GM23248 (cell line): ENCODE measurements around the gene SF3B3.

ENCODE experiments used
- EZH2 ChIP-seq: fragments of 200-600 bp; sonication (generic); IDR thresholded peaks from 2 replicates; pipeline ENCODE4 v1.6.1; 2018; ENCODE audit warnings: antibody characterized with exemption, mild to moderate bottlenecking; ENCODE audit not compliant: insufficient read depth, poor library complexity, severe bottlenecking
- EZH2phosphoT487 ChIP-seq: fragments of 200-600 bp; sonication (generic); IDR thresholded peaks from 2 replicates; pipeline ENCODE4 v1.6.1; 2018; ENCODE audit warnings: antibody characterized with exemption, moderate library complexity, mild to moderate bottlenecking, low read depth; ENCODE audit not compliant: insufficient read depth

- TF ChIP-seq EZH2 = no peak
- no peak for TF ChIP-seq EZH2phosphoT487
These were observed 20.9 kb downstream of the SF3B3 start for GRCh38 chr16:70544548-70544947.
